ENCODE data around the gene PSMA5. TPM values are rescaled to one million over a fixed set of nuclear protein-coding genes. Genes with fewer than 3 reads are reported as not detected.
"Not testable (repeated sequence)": the region's sequence is repeated elsewhere in the genome, so short reads cannot be mapped to it uniquely, and the experiment has no call there.

PSMA5 gene
- polyA plus RNA-seq, 1 experiment: 151 TPM

GRCh38 chr1:109395602-109396512 lies 30.4 kb downstream of the PSMA5 start:
- TF ChIP-seq CTCF (IDR thresholded peaks at IDR 0.05; ENCODE audit: low read depth, low read length): no peak
- POLR2A ChIA-PET: interaction anchor here (0.5 to 1.4 kb wide), 3 partner anchors 25 to 113 kb away, joined by 3 to 5 read pairs (median 4); partner anchors contain the start of gene PSRC1
- Histone ChIP-seq H3K27ac (ENCODE audit: low read depth, low read length) (peak overlapping the region; percentile 52), H3K4me3 (ENCODE audit: low read depth, low read length) (peak overlapping the region; percentile 65), H3K9me3 (ENCODE audit: control insufficient read depth, insufficient read depth, low read length) (no peaks in the 10 kb centered on the region), H3K27me3 (ENCODE audit: control insufficient read depth, insufficient read depth, low read length) (no peaks in the 10 kb centered on the region)
- peak; percentile 23 for DNase-seq (ENCODE audit: low read depth, low spot score)
- CTCF ChIA-PET: interaction anchor here (0.8 to 2.2 kb wide), 6 partner anchors 13 to 296 kb away, joined by 3 to 13 read pairs (median 4); no protein-coding TSS in a partner anchor

GRCh38 chr1:109395282-109395599 lies 31.0 kb downstream of the PSMA5 start:
- H3K4me3 ChIP-seq (ENCODE audit: low read depth, low read length); H3K9me3 ChIP-seq (ENCODE audit: control insufficient read depth, insufficient read depth, low read length); H3K27ac ChIP-seq (ENCODE audit: low read depth, low read length); POLR2A ChIA-PET; DNase-seq (ENCODE audit: low read depth, low spot score); H3K27me3 ChIP-seq (ENCODE audit: control insufficient read depth, insufficient read depth, low read length): not testable (repeated sequence)
- CTCF ChIA-PET: interaction anchor here (1.5 to 2.2 kb wide), 2 partner anchors 119 to 138 kb away, joined by 4 to 13 read pairs; no protein-coding TSS in a partner anchor

- no peak for TF ChIP-seq CTCF (IDR thresholded peaks at IDR 0.05; ENCODE audit: low read depth, low read length)
- Histone ChIP-seq H3K27me3 (ENCODE audit: control insufficient read depth, insufficient read depth, low read length) (no peaks in the 10 kb centered on the region), H3K4me3 (ENCODE audit: low read depth, low read length) (no peak overlapping the region), H3K27ac (ENCODE audit: low read depth, low read length) (no peak overlapping the region), H3K9me3 (ENCODE audit: control insufficient read depth, insufficient read depth, low read length) (no peaks in the 10 kb centered on the region)
- ChIA-PET POLR2A (no interaction called here), CTCF (interaction anchor here (1.5 to 2.4 kb wide), 3 partner anchors 118 to 138 kb away, joined by 4 to 13 read pairs (median 8); no protein-coding TSS in a partner anchor)
- no peak for DNase-seq (ENCODE audit: low read depth, low spot score)
Observed at GRCh38 chr1:109394591-109395281, 31.5 kb downstream of the PSMA5 start.

GRCh38 chr1:109393617-109394233 lies 32.5 kb downstream of the PSMA5 start:
- ChIA-PET CTCF (interaction anchor here (1.1 to 2.4 kb wide), 4 partner anchors 111 to 193 kb away, joined by 3 to 8 read pairs (median 5); partner anchors contain the start of gene PSRC1), POLR2A (interaction anchor here (1.5 kb wide), 2 partner anchors 18 to 23 kb away, joined by 8 to 9 read pairs; no protein-coding TSS in a partner anchor)
- Histone ChIP-seq H3K27me3 (ENCODE audit: control insufficient read depth, insufficient read depth, low read length) (no peaks in the 10 kb centered on the region), H3K27ac (ENCODE audit: low read depth, low read length) (peak overlapping the region; percentile 52), H3K4me3 (ENCODE audit: low read depth, low read length) (no peak overlapping the region), H3K9me3 (ENCODE audit: control insufficient read depth, insufficient read depth, low read length) (no peaks in the 10 kb centered on the region)
- TF ChIP-seq CTCF (IDR thresholded peaks at IDR 0.05; ENCODE audit: low read depth, low read length): no peak
- DNase-seq (ENCODE audit: low read depth, low spot score): no peak

Measured in AG04450 (cell line).